Heart left ventricle (tissue), 13 donors: ENCODE measurements around the gene B4GALT1.

Experiments
- POLR2A ChIP-seq, 2 donors: fragments of 450-650 bp; IDR thresholded peaks; one replicate each; pipeline ENCODE4 v1.6.1; 2017; ENCODE audit warnings: antibody characterized with exemption in 2 of 2, mild to moderate bottlenecking in 2 of 2, moderate library complexity in 2 of 2
- TF ChIP-seq, protein P1 (sequence below), 12 donors: fragments of 200-600 bp; sonication (generic) in 4 of 12; IDR thresholded peaks; one replicate each; pipeline versions ENCODE4 v1.5.0 to v1.8.0; 2018 to 2022; ENCODE audit warnings: antibody characterized with exemption in 12 of 12, mild to moderate bottlenecking in 5 of 12
- donor health status: ischemic (EF 13 %, LVEDD 7.1; RV severe dilation, severe dysfunction).
- donor health status: DM: no; HTN: yes; CAD: no.
- donor health status: DM: no; HTN: no; CAD: no.
- donor health status: ischemic (EF 25% LVEDD 6.9; RV normal size, moderate dysfunction).
- donor health status: ischemic (EF 25% LVEDD 5.7; RV mildly dilated, moderate dysfunction).
- donor health status: ischemic (EF 35%, LVEDD 5.7; RV mildly dilated, moderate dysfunction).
- donor health status: nonischemic (EF 11% LVEDD 7.7; RV severe dilation, severe dysfunction).
- donor health status: DM: yes; HTN: yes; CAD: no.
- donor health status: PGD.
- donor health status: ischemic (EF 29% LVEDD 5.4; RV normal size, mild dysfunction).
- donor health status: nonischemic (EF 23%, LVEDD 6.1; RV moderate dilation, normal function).

DNA sequence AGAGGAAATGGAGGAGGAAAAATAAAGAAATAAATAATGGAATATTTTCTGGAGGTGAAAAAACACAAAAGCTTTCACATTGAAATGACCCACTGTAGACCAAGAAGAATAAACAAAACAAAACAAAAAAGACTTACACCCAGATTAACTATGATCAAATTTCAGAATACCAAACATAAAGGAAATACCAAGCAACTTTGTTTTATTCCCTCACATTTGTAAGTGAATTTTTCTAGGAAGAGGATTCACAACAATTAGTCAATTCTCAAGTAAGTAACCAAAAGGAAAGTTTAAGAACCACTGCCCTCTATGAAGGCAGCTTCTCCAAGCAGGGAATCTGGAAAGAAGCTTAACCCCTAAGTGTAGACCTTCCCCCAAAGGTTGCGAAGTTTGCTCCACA, 29.6 kb upstream of the B4GALT1 start:
- TF ChIP-seq POLR2A (IDR thresholded peaks at IDR 0.05): no peak
- TF ChIP-seq, protein P1, sequence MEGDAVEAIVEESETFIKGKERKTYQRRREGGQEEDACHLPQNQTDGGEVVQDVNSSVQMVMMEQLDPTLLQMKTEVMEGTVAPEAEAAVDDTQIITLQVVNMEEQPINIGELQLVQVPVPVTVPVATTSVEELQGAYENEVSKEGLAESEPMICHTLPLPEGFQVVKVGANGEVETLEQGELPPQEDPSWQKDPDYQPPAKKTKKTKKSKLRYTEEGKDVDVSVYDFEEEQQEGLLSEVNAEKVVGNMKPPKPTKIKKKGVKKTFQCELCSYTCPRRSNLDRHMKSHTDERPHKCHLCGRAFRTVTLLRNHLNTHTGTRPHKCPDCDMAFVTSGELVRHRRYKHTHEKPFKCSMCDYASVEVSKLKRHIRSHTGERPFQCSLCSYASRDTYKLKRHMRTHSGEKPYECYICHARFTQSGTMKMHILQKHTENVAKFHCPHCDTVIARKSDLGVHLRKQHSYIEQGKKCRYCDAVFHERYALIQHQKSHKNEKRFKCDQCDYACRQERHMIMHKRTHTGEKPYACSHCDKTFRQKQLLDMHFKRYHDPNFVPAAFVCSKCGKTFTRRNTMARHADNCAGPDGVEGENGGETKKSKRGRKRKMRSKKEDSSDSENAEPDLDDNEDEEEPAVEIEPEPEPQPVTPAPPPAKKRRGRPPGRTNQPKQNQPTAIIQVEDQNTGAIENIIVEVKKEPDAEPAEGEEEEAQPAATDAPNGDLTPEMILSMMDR (IDR thresholded peaks at IDR 0.05): no peak
